ENCODE data around the gene WDR93. TPM values are rescaled to one million over a fixed set of nuclear protein-coding genes. Genes with fewer than 3 reads are reported as not detected.

The WDR93 gene
- total and polyA plus RNA-seq, 9 donors = 0.04 to 0.32 (median 0.18) TPM; not detected in 1

- H3K36me3 ChIP-seq (ENCODE audit: control insufficient read depth, insufficient read depth, low read length) = no peaks in the 10 kb centered on the region
- no peak overlapping the region for H3K27ac ChIP-seq (ENCODE audit: low read length)
- peaks cover 2% of the 10 kb centered on the region for H3K4me1 ChIP-seq (ENCODE audit: control insufficient read depth, insufficient read depth, low read length)
- WGBS (ENCODE audit: insufficient coverage) = 20% methylated on average over 1 of the region's 8 CpGs
- H3K9me3 ChIP-seq (replicated peaks; ENCODE audit: control insufficient read depth, low read depth, low read length) = no peaks in the 10 kb centered on the region
- no peaks in the 10 kb centered on the region for H3K27me3 ChIP-seq (ENCODE audit: control insufficient read depth, insufficient read depth, low read length)
- no peak overlapping the region for H3K4me3 ChIP-seq (ENCODE audit: low read length)
- no peak for DNase-seq
These were observed 76.9 kb downstream of the WDR93 start for GRCh38 chr15:89767411-89767915.

- H3K27ac ChIP-seq (ENCODE audit: low read length) = no peak overlapping the region
- DNase-seq = peak; percentile 83
- 23% methylated on average over 7 of the region's 7 CpGs for WGBS (ENCODE audit: insufficient coverage)
These were observed 77.5 kb downstream of the WDR93 start for GRCh38 chr15:89768071-89768500.

GRCh38 chr15:89769366-89769765 is 78.8 kb downstream of the WDR93 start:
- no peak for DNase-seq
- H3K4me3 ChIP-seq (ENCODE audit: low read length) = no peak overlapping the region
- no peaks in the 10 kb centered on the region for H3K36me3 ChIP-seq (ENCODE audit: control insufficient read depth, insufficient read depth, low read length)
- no peak overlapping the region for H3K27ac ChIP-seq (ENCODE audit: low read length)
- H3K27me3 ChIP-seq (ENCODE audit: control insufficient read depth, insufficient read depth, low read length) = no peaks in the 10 kb centered on the region
- 100% methylated on average over 1 of the region's 3 CpGs for WGBS (ENCODE audit: insufficient coverage)
- H3K4me1 ChIP-seq (ENCODE audit: control insufficient read depth, insufficient read depth, low read length) = peaks cover 2% of the 10 kb centered on the region
- no peaks in the 10 kb centered on the region for H3K9me3 ChIP-seq (replicated peaks; ENCODE audit: control insufficient read depth, low read depth, low read length)

More at GRCh38 chr15:89768071-89768500, 77.5 kb downstream of the WDR93 start:
- Histone ChIP-seq H3K9me3 (replicated peaks; ENCODE audit: control insufficient read depth, low read depth, low read length) (no peaks in the 10 kb centered on the region), H3K4me3 (ENCODE audit: low read length) (no peak overlapping the region), H3K36me3 (ENCODE audit: control insufficient read depth, insufficient read depth, low read length) (no peaks in the 10 kb centered on the region), H3K4me1 (ENCODE audit: control insufficient read depth, insufficient read depth, low read length) (peaks cover 2% of the 10 kb centered on the region), H3K27me3 (ENCODE audit: control insufficient read depth, insufficient read depth, low read length) (no peaks in the 10 kb centered on the region)

- no peaks in the 10 kb centered on the region for H3K36me3 ChIP-seq (ENCODE audit: control insufficient read depth, insufficient read depth, low read length)
These were observed 79.4 kb downstream of the WDR93 start for GRCh38 chr15:89770041-89770440.

GRCh38 chr15:89772932-89773583 is 82.4 kb downstream of the WDR93 start:
- no peak for DNase-seq
- Histone ChIP-seq H3K36me3 (ENCODE audit: control insufficient read depth, insufficient read depth, low read length) (no peaks in the 10 kb centered on the region), H3K4me1 (ENCODE audit: control insufficient read depth, insufficient read depth, low read length) (peaks cover 13% of the 10 kb centered on the region), H3K27me3 (ENCODE audit: control insufficient read depth, insufficient read depth, low read length) (peaks cover 3% of the 10 kb centered on the region), H3K9me3 (replicated peaks; ENCODE audit: control insufficient read depth, low read depth, low read length) (no peaks in the 10 kb centered on the region), H3K4me3 (ENCODE audit: low read length) (no peak overlapping the region), H3K27ac (ENCODE audit: low read length) (no peak overlapping the region)
- 100% methylated on average over 1 of the region's 3 CpGs for WGBS (ENCODE audit: insufficient coverage)

More at GRCh38 chr15:89770041-89770440, 79.4 kb downstream of the WDR93 start:
- Histone ChIP-seq H3K4me3 (ENCODE audit: low read length) (no peak overlapping the region), H3K4me1 (ENCODE audit: control insufficient read depth, insufficient read depth, low read length) (peaks cover 2% of the 10 kb centered on the region), H3K27me3 (ENCODE audit: control insufficient read depth, insufficient read depth, low read length) (no peaks in the 10 kb centered on the region), H3K9me3 (replicated peaks; ENCODE audit: control insufficient read depth, low read depth, low read length) (no peaks in the 10 kb centered on the region), H3K27ac (ENCODE audit: low read length) (no peak overlapping the region)
- 79% methylated on average over 2 of the region's 3 CpGs for WGBS (ENCODE audit: insufficient coverage)
- DNase-seq = no peak

GRCh38 chr15:89774492-89774891 is 83.9 kb downstream of the WDR93 start:
- peaks cover 3% of the 10 kb centered on the region for H3K27me3 ChIP-seq (ENCODE audit: control insufficient read depth, insufficient read depth, low read length)
- no peaks in the 10 kb centered on the region for H3K9me3 ChIP-seq (replicated peaks; ENCODE audit: control insufficient read depth, low read depth, low read length)
- WGBS (ENCODE audit: insufficient coverage) = 90% methylated on average over 5 of the region's 5 CpGs
- H3K36me3 ChIP-seq (ENCODE audit: control insufficient read depth, insufficient read depth, low read length) = no peaks in the 10 kb centered on the region
- DNase-seq = no peak
- no peak overlapping the region for H3K4me3 ChIP-seq (ENCODE audit: low read length)
- H3K4me1 ChIP-seq (ENCODE audit: control insufficient read depth, insufficient read depth, low read length) = peaks cover 13% of the 10 kb centered on the region
- no peak overlapping the region for H3K27ac ChIP-seq (ENCODE audit: low read length)

- peaks cover 13% of the 10 kb centered on the region for H3K4me1 ChIP-seq (ENCODE audit: control insufficient read depth, insufficient read depth, low read length)
- peaks cover 7% of the 10 kb centered on the region for H3K27me3 ChIP-seq (ENCODE audit: control insufficient read depth, insufficient read depth, low read length)
- H3K4me3 ChIP-seq (ENCODE audit: low read length) = peak overlapping the region; percentile 60
- H3K27ac ChIP-seq (ENCODE audit: low read length) = peak overlapping the region; percentile 20
- 38% methylated on average over 11 of the region's 14 CpGs for WGBS (ENCODE audit: insufficient coverage)
- no peaks in the 10 kb centered on the region for H3K9me3 ChIP-seq (replicated peaks; ENCODE audit: control insufficient read depth, low read depth, low read length)
- H3K36me3 ChIP-seq (ENCODE audit: control insufficient read depth, insufficient read depth, low read length) = no peaks in the 10 kb centered on the region
- no peak for DNase-seq
These were observed 85.2 kb downstream of the WDR93 start for GRCh38 chr15:89775815-89776214.

- DNase-seq = peak; percentile 95
- peak within 1 kb of the TSS; percentile 60 for H3K4me3 ChIP-seq (ENCODE audit: low read length)
- H3K4me1 ChIP-seq (ENCODE audit: control insufficient read depth, insufficient read depth, low read length) = peaks cover 13% of the 10 kb centered on the region
- peak within 1 kb of the TSS; percentile 20 for H3K27ac ChIP-seq (ENCODE audit: low read length)
- no peaks in the 10 kb centered on the region for H3K9me3 ChIP-seq (replicated peaks; ENCODE audit: control insufficient read depth, low read depth, low read length)
- H3K36me3 ChIP-seq (ENCODE audit: control insufficient read depth, insufficient read depth, low read length) = no peaks in the 10 kb centered on the region
- 2% methylated on average over 82 of the region's 82 CpGs for WGBS (ENCODE audit: insufficient coverage)
- peaks cover 7% of the 10 kb centered on the region for H3K27me3 ChIP-seq (ENCODE audit: control insufficient read depth, insufficient read depth, low read length)
These were observed 85.9 kb downstream of the WDR93 start, which contains the start of gene MESP2 for GRCh38 chr15:89776274-89777072. TSS of gene MESP2 (plus strand) at chr15:89776332. CDS start at chr15:89776358, 26 bp downstream.

- H3K9me3 ChIP-seq (replicated peaks; ENCODE audit: control insufficient read depth, low read depth, low read length) = no peaks in the 10 kb centered on the region
- H3K27me3 ChIP-seq (ENCODE audit: control insufficient read depth, insufficient read depth, low read length) = peaks cover 7% of the 10 kb centered on the region
- no peak overlapping the region for H3K27ac ChIP-seq (ENCODE audit: low read length)
- H3K4me3 ChIP-seq (ENCODE audit: low read length) = peak overlapping the region; percentile 60
- WGBS (ENCODE audit: insufficient coverage) = 39% methylated on average over 12 of the region's 25 CpGs
- H3K4me1 ChIP-seq (ENCODE audit: control insufficient read depth, insufficient read depth, low read length) = peaks cover 13% of the 10 kb centered on the region
- no peak for DNase-seq
- no peaks in the 10 kb centered on the region for H3K36me3 ChIP-seq (ENCODE audit: control insufficient read depth, insufficient read depth, low read length)
These were observed 86.6 kb downstream of the WDR93 start for GRCh38 chr15:89777073-89777751.

Measured in muscle of leg (tissue), 11 donors.